GM18526 (cell line): ENCODE results near the gene MAP3K15.

ENCODE experiments used
- POLR2A ChIP-seq: IDR thresholded peaks from 3 replicates; pipeline ENCODE4 v1.6.1; 2011; ENCODE audit not compliant: insufficient read length; ENCODE audit errors: extremely low read depth

MAP3K15 gene, protein sequence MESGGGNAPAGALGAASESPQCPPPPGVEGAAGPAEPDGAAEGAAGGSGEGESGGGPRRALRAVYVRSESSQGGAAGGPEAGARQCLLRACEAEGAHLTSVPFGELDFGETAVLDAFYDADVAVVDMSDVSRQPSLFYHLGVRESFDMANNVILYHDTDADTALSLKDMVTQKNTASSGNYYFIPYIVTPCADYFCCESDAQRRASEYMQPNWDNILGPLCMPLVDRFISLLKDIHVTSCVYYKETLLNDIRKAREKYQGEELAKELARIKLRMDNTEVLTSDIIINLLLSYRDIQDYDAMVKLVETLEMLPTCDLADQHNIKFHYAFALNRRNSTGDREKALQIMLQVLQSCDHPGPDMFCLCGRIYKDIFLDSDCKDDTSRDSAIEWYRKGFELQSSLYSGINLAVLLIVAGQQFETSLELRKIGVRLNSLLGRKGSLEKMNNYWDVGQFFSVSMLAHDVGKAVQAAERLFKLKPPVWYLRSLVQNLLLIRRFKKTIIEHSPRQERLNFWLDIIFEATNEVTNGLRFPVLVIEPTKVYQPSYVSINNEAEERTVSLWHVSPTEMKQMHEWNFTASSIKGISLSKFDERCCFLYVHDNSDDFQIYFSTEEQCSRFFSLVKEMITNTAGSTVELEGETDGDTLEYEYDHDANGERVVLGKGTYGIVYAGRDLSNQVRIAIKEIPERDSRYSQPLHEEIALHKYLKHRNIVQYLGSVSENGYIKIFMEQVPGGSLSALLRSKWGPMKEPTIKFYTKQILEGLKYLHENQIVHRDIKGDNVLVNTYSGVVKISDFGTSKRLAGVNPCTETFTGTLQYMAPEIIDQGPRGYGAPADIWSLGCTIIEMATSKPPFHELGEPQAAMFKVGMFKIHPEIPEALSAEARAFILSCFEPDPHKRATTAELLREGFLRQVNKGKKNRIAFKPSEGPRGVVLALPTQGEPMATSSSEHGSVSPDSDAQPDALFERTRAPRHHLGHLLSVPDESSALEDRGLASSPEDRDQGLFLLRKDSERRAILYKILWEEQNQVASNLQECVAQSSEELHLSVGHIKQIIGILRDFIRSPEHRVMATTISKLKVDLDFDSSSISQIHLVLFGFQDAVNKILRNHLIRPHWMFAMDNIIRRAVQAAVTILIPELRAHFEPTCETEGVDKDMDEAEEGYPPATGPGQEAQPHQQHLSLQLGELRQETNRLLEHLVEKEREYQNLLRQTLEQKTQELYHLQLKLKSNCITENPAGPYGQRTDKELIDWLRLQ (N-terminal part only)

DNA sequence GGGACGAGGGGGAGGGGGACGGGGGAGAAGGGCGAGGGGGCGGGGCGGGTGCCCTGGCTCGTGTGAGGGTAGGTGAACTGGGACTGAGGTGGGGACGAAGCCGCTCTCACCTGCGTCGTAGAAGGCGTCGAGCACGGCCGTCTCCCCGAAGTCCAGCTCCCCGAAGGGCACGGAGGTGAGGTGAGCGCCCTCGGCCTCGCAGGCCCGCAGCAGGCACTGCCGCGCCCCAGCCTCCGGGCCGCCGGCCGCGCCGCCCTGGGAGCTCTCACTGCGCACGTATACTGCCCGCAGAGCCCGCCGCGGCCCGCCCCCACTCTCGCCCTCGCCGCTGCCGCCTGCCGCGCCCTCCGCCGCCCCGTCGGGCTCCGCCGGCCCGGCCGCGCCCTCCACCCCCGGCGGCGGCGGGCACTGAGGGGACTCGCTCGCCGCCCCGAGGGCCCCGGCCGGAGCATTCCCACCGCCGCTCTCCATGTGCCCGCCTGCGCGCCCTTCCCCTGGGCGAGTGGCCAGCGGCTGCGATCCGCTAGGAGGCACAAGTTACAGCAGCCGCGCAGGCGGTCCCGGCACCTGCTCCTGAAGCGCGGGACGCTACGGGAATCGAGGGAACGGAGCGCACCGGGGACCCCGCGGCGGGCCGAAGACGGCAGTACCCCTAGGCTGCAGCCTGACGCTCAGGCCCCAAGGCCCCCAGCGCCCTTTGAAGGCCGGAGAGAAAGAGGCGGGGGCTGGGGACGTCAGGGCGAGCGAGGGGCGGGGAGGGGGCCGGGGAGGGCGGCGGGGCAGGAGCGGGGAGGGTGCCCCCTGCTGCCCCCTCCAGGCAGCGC, at the start of gene MAP3K15:
TSS of gene MAP3K15 (minus strand) at position 718 of the 824 bp plus-strand sequence. CDS start at position 471, 247 bp downstream.
- no peak for TF ChIP-seq POLR2A

DNA sequence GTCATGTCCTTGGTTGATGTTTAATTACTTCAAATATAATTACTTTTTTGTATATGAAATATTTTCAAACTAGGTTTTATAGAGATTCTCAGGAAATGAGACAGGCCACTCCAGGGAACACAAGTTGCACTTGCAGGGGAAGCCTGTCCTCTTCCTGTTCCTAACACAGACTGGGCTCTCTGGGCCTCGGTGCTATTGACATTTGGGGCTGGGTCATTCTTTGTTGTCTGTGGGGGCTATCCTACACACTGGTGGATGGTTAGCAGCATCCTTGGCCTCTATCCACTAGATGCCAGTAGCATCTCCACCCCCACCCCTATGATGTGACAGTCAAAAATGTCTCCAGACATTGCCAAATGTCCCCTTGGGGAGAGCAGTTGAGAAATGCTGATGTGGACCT, 49.3 kb upstream of the MAP3K15 start:
- no peak for TF ChIP-seq POLR2A

DNA sequence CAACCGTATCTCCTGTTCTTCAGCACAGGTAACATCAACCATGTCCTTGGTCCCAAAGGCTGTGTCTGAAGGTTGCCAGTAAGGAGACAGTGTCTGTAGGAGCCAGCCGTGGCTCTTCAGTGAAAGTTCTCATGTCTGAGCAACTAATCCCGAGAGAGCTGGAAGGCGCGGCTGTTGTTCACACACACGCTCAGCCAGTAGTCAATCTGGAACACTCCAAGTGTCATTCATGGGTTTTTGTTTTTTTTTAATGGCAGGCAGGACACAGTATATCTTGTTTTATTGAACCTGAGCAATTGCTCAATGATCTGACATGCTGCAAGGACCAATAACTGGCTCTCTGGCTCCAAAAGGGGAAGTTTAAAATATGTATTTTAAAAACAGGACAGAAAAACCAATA, 48.4 kb upstream of the MAP3K15 start:
- TF ChIP-seq POLR2A, result no peak

DNA sequence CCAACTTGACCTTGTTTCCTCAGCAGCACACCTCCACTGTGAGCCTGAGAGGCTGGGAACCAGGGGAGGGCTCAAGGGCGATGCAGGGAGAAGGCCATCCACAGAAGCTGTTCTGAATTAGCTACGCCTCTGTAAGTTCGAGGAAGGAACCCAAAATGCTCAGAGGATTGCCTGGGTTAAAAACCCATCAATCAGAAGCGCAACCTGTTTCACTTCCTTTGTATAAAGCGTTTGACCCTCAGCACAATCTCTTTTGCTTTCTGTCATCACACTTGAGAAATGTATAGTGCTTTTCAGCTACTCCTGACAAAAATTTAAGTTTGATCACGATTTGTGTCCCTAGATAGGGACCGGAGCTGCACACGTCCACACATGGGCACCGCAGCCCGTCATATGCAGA, 48.0 kb upstream of the MAP3K15 start:
- no peak for TF ChIP-seq POLR2A

DNA sequence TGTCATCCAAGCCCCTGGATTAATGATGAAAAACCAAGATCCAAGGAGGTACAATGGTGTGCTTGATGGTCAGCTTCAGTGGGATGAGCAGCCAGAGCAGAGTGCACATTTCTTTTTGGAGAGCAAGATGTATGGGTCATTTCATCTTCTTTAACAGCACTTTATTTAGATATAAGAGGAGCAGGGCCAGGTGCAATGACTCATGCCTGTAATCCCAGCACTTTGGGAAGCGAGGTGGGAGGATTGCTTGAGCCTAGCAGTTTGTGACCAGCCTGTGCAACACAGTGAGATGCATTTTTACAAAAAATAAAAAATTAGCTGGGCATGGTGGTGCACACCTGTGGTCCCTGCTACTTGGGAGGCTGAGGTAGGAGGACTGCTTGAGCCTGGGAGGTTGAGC, 45.3 kb upstream of the MAP3K15 start:
- TF ChIP-seq POLR2A, result no peak

DNA sequence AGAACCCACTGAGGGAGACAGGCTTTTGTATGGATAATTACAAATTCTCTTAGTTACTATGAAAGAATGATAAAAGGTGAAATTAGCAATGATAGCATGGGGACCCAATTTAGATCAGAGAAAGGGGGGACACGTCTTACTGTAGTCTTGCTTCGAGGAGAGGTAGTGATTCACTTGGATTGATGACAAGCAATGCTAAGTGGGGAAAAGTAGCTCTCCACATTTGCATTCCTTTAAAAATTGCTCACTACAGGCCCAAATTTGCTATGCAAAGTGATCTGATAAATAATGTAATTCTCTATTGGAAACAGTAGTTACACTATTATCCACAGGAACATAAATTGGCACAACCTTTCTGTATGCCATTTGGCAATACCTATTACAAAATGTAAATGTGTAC, 42.5 kb upstream of the MAP3K15 start:
- no peak for TF ChIP-seq POLR2A

DNA sequence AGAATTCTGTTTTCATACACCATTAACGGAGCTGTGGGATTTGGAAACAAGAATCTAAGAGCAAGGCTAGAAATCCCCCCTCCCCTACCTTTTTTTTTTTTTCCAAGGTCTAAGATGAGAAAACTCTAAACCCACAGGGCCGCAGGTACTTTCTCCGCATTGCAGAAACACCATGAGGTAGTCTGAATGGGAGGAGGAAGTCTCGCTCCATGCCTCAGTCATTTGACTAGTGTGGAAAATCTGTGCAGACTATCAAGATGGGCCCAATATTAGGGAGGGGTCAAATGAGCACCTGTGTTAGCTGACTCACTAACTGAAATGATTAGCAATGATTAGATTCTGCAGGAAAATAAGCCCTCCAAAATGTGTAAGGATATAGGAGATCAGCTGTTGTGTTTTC, 40.9 kb upstream of the MAP3K15 start:
- no peak for TF ChIP-seq POLR2A

DNA sequence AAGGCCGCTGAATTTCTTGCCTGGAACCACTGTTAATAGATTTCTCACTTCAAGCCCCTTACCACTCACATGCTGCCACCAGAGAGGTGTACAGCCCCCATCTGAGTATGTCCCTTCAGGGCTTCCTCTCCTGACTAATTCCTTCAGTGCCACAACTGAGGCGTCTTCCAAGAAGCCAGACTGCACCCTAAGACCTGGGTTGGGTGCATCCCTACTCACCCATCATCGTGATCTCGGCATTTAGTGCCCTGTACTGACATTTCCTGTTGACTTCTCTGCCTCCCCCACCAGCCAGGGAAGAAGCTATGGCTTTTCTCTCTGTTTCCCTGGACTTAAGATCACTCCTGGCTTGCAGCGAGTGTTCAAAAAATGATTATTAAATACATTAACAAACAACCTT, 40.4 kb upstream of the MAP3K15 start:
- no peak for TF ChIP-seq POLR2A

DNA sequence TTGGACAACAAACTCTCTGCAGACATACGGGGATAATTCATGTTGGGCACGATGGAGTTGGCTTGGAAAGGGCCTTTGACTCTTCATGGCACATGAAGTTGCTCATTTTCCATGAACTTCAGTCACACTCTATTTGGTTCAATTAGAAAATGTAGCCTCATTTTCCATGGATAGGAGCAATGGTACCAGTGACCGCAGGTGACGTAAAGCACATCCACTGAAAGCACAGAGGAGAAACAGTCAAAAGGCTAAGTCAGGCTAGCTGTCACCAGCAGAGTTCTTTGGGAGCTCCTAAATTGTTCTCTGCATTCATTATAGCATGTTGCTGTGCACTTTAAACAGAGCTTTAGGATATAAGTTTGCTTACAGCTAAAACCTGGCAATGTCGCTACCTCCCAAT, 39.9 kb upstream of the MAP3K15 start:
- TF ChIP-seq POLR2A, result no peak

DNA sequence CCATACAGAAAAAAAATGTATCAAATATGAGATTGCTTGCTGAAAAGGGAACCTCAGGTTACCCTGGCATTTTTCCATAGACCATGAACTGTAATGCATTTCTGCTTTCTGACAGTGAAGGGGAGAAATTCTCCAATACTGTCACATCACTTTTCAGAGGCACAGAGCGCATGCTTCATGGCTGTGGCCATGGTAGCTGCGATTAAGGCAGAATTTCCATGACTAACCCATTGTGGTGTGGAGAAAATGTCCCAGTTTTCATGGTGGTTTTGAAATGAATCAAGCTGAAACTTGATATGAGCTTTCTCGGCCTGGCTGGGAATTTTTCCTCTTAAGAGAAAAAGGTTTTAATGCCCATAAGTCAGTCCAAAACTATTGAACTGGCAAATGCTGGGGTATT, 39.5 kb upstream of the MAP3K15 start:
- TF ChIP-seq POLR2A, result no peak

DNA sequence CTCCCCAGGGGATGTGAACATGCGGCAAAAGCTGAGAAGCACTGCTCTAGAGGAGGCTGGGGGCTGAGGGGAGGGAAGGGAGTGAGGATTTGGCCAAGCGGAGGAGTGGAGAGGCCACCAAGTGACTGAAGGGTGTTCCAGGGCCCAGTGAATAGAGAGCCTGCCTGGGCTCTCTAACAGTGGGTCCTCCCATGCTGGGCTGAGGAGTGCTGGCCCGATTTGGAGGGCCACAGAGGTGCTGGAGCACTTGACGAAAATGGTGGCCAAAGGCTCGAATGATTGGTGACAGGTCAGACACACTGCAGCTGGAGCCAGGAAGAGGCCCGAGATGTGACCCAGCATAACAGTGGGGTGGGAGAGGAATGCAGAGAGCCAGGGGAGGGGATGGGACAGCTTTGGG, 37.5 kb upstream of the MAP3K15 start:
- TF ChIP-seq POLR2A, result no peak

DNA sequence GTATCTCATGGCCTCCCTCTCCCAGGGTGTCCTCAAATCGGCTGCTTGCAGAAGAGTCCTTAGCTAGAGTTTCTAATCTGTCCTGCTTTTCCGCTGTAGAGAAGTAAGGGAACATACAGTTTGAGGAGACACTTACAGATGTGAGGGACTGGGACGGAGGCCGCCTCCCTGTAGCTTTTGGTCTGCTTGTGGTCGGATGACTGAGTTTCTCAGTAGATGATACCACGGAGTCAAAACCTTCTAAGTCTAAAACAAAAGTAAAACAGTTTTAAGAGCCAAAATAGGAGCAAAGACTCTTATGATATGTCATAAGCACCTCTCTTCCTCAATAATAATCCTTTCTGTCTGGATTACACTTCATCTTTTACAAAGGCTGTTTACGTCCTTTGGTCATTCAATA, 34.5 kb upstream of the MAP3K15 start:
- no peak for TF ChIP-seq POLR2A

DNA sequence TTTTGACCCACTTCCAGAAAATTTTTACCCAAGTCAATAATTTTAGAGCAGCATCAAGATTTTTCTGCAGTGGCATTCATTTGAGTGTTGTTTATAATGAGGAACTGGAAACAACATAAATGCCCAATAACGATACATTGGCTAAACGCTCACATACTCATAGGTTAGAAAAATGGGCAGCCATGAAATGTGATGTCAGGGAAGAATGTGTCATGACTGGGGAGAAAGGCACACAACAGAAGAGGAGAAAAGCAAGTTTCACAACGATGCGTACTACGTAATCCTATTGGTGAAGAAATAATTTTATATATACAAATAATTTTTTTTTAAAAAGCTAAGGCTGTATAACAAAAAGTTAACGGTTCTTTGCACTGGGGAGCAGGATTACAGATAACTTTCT, 33.6 kb upstream of the MAP3K15 start:
- no peak for TF ChIP-seq POLR2A

DNA sequence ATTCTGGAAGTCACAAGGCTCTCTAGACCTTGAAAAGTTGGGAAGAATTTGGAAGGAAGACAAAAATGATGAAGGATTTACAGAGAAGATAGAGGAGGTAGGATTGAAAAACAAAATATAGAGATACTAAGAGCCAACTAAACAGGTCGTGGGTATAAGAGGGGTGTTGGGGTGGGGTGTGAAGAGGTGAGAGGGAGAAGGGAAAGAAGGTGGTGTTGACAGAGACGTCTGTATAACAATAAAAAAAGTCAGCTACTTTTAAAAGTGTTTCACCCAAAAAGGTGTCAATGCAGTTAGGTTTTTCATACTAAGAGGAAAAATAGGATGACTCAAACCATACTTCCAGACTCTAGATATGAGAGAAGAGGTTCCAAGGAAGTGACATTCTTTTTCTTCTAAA, 33.0 kb upstream of the MAP3K15 start:
- TF ChIP-seq POLR2A, result no peak

DNA sequence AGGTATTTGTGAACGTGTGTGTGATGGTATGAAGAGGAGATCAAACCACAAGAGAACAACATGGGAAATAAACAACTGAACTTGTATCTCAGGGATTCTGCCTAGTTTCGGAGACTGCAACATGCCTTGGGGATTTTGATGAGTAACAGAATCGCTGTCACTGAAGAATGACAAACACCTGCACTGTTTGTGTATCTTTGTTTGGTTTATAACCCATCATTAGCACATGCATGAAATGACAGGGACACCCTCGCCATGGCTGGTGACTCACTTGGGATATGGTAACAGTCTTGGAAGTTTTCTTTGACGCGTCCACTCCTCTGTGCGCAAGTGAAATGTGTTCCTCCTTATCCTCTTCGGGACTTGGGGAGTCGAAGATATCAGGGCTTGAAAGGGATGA, 30.3 kb upstream of the MAP3K15 start:
- TF ChIP-seq POLR2A, result no peak
